Activated CD8-positive, alpha-beta memory T cell treated with anti-CD3 and anti-CD28 coated beads, Interleukin-2, amount 10 ng/mL, durations not matched to agents 7 days and 5 days (primary cell): ENCODE data around the gene TH. TPM values are rescaled to one million over a fixed set of nuclear protein-coding genes. Genes with fewer than 3 reads are reported as not detected.

Source experiments
- ATAC-seq: fragments of 150-1000 bp; cut with Tn5 transposase; one replicate; pipeline ENCODE4 v1.10.0; 2021; ENCODE audit warnings: moderate library complexity
- CTCF ChIA-PET: fragments of 350-600 bp; sonication (Branson Sonifier 250); formaldehyde crosslinking; loops from one replicate; lab custom pipeline; 2021; ENCODE audit warnings: antibody characterized with exemption; lab: Charles Lee
- DNase-seq: peaks from one replicate; pipeline ENCODE4 v3.0.0-alpha.2; 2020
- H3K27ac Mint-ChIP-seq: one replicate; pipeline ENCODE4 v1.8.0; 2021; ENCODE audit warnings: mild to moderate bottlenecking, mixed read lengths
- H3K27me3 Mint-ChIP-seq: one replicate; pipeline ENCODE4 v1.8.0; 2021; ENCODE audit warnings: mixed read lengths
- H3K36me3 Mint-ChIP-seq: one replicate; pipeline ENCODE4 v1.8.0; 2021; ENCODE audit warnings: mild to moderate bottlenecking, mixed read lengths
- H3K4me1 Mint-ChIP-seq: one replicate; pipeline ENCODE4 v1.8.0; 2021; ENCODE audit warnings: mixed read lengths
- H3K4me3 Mint-ChIP-seq: one replicate; pipeline ENCODE4 v1.8.0; 2021; ENCODE audit warnings: mild to moderate bottlenecking, moderate library complexity, mixed read lengths
- H3K9me3 Mint-ChIP-seq: one replicate; pipeline ENCODE4 v1.8.0; 2022; ENCODE audit warnings: low read depth, mixed read lengths
- total RNA-seq, 2 experiments: library from RNA; stranded (reverse); gene quantifications; one replicate each; pipeline ENCODE4 v1.2.3, GENCODE V29; 2021

TH gene
- total RNA-seq, 2 experiments from 2014 or later: not detected

DNA sequence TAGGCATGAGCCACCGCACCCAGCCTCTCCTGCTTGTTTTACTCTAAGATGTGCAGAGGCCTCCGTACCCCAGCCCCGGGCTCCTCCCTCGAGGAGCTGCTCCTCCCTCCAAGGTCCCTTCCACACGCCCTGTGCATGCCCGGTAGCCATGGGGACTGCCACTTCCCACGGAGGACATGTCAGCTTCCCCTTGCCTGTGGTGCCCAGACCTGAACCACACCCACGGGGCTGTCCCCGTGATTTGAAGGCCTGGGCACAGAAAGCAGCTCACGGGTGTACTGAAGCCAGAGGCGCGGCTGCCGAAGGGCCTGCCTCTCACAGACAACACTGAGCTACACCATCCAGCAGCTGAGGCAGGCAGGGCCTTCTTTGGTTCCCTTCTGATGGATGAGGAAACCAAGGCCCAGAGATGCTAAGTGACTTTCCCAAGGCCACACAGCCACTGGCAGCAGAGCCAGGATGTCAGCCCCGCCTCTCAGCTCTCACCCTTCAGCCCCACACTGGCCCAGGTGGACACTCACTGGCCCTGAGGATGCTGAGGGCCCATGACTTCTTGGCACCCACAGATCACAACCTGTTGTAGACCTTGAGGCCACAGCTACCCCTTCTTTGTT is 17.9 kb downstream of the TH start:
- no peak for DNase-seq
- Mint-ChIP-seq H3K27me3 (peaks cover 21% of the 10 kb centered on the region), H3K36me3 (no peaks in the 10 kb centered on the region), H3K27ac (no peak overlapping the region), H3K4me3 (no peak overlapping the region), H3K4me1 (peaks cover 3% of the 10 kb centered on the region), H3K9me3 (no peaks in the 10 kb centered on the region)
- no peak for ATAC-seq
- CTCF ChIA-PET: interaction anchor here (0.8 to 13.2 kb wide), 11 partner anchors 8 to 460 kb away, joined by 3 to 315 read pairs (median 7); partner anchors contain the start of gene SYT8

- peak; percentile 85 for DNase-seq
- Mint-ChIP-seq H3K36me3 (no peaks in the 10 kb centered on the region), H3K9me3 (no peaks in the 10 kb centered on the region), H3K27me3 (peaks cover 37% of the 10 kb centered on the region), H3K4me3 (no peak overlapping the region), H3K27ac (no peak overlapping the region), H3K4me1 (peaks cover 3% of the 10 kb centered on the region)
- CTCF ChIA-PET: interaction anchor here (0.5 to 13.2 kb wide), 57 partner anchors 8 to 512 kb away, joined by 3 to 315 read pairs (median 4); partner anchors contain the start of genes LSP1, SYT8 and TNNI2
- ATAC-seq: peak; percentile 77
Observed at GRCh38 chr11:2151500-2152257, 19.9 kb downstream of the TH start.

DNA sequence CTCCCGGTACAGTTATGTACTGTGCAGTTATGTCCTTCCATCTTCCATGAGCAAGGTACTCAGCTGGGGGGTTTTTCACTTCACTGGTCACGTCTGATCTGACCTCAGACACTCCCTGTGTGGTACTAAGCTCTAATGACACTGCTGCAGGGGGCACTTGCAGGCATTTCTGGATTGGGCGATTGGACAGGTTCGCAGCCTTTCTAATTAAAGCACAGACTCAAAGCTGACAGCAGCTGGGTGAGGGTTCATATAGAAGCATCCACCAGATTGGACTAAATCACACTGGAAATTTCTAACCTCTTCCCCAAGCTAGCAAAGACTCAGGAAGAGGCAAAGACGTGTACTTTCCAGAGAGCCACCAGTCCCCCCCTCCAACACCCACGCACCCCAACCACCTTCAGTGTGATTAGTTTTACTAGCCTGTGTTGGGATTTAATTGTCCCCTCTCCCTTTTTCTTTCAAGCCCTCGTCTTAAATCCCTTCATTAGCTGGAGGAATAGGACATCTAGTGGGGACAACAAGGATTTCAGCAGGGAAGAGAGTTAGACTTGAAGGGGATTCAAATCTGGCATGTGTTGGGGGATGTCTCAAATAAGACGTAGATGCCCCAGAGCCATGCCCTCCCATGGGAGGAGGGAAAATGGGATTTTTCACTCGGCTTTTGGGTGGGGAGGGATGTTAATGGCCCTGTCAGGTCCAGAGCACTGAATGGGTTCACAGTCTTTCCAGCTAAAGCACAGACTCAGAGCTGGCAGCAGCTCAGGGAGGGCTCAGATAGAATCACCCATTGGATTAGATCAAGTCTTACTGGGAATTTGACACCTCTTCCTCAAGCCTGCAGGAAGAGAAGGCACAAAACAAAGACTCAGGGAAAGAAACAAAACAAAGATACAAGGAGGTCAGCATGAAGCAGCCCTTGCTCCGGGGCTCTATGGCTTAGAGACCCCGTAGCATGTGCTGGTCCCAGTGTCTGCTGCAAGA is 21.5 kb downstream of the TH start:
- peaks cover 53% of the 10 kb centered on the region for H3K27me3 Mint-ChIP-seq
- H3K4me3 Mint-ChIP-seq: no peak overlapping the region
- DNase-seq (no peak), ATAC-seq (no peak)
- H3K4me1 Mint-ChIP-seq: peaks cover 3% of the 10 kb centered on the region
- no peaks in the 10 kb centered on the region for H3K9me3 Mint-ChIP-seq
- CTCF ChIA-PET: interaction anchor here (0.6 to 13.2 kb wide), 22 partner anchors 8 to 497 kb away, joined by 3 to 315 read pairs (median 12); partner anchors contain the start of genes LSP1 and SYT8
- no peak overlapping the region for H3K27ac Mint-ChIP-seq
- no peaks in the 10 kb centered on the region for H3K36me3 Mint-ChIP-seq

DNA sequence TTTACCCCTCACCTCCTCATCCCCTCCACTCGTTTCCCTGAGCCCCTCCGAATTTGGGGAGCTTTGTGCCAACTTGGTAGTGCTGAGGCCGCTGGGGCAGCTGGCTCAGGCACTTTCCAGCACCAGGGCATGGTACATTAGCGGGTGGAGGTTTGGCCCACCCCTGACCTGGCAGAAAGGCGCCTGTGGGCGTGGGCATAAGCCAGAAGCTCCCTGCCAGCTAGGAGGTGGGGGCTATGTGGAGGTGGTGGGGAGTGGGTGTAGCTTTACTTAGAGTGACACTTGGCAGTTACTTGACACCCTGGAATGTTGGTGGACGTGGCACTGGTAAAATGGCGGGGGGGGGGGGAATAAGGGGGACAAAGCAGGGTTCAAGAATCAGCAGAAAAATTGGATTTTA is 22.2 kb downstream of the TH start:
- DNase-seq (no peak), ATAC-seq (no peak)
- Mint-ChIP-seq H3K36me3 (no peaks in the 10 kb centered on the region), H3K9me3 (no peaks in the 10 kb centered on the region), H3K27ac (no peak overlapping the region), H3K27me3 (peaks cover 60% of the 10 kb centered on the region), H3K4me3 (no peak overlapping the region), H3K4me1 (peaks cover 3% of the 10 kb centered on the region)
- CTCF ChIA-PET: interaction anchor here (0.9 to 13.2 kb wide), 10 partner anchors 8 to 497 kb away, joined by 5 to 315 read pairs (median 26); partner anchors contain the start of gene SYT8

GRCh38 chr11:2148595-2148994 is 23.0 kb downstream of the TH start:
- Mint-ChIP-seq H3K27ac (no peak overlapping the region), H3K27me3 (peaks cover 67% of the 10 kb centered on the region), H3K36me3 (no peaks in the 10 kb centered on the region), H3K4me3 (no peak overlapping the region), H3K9me3 (no peaks in the 10 kb centered on the region), H3K4me1 (peaks cover 5% of the 10 kb centered on the region)
- no peak for DNase-seq
- CTCF ChIA-PET: interaction anchor here (1.0 to 13.2 kb wide), 5 partner anchors 49 to 496 kb away, joined by 3 to 315 read pairs (median 7); no protein-coding TSS in a partner anchor
- no peak for ATAC-seq

DNA sequence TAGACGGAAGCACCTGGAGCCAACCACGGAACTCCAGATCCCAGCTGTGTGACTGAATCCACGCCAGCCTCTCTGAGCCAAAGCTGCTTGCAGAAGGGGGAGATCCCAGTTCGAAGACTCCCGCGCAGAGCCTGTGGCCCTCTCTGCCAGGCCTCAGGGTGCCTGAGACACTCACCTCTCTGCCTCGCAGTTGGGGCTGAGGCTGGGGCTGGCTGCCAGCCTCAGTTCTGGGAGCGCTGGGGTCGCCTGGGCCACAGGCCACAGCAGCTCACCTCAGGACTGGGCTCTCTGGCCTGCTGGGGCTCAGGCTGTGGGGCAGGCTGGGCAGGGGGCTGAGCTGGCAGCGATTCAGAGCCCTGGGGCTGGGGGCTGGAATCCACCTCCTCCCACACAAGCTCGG is 24.2 kb downstream of the TH start:
- CTCF ChIA-PET: interaction anchor here (1.0 to 13.2 kb wide), 6 partner anchors 11 to 495 kb away, joined by 3 to 315 read pairs (median 4); no protein-coding TSS in a partner anchor
- H3K27ac Mint-ChIP-seq: no peak overlapping the region
- peaks cover 11% of the 10 kb centered on the region for H3K4me1 Mint-ChIP-seq
- H3K27me3 Mint-ChIP-seq: peaks cover 79% of the 10 kb centered on the region
- no peak overlapping the region for H3K4me3 Mint-ChIP-seq
- no peak for DNase-seq
- no peak for ATAC-seq
- H3K36me3 Mint-ChIP-seq: no peaks in the 10 kb centered on the region
- H3K9me3 Mint-ChIP-seq: no peaks in the 10 kb centered on the region

DNA sequence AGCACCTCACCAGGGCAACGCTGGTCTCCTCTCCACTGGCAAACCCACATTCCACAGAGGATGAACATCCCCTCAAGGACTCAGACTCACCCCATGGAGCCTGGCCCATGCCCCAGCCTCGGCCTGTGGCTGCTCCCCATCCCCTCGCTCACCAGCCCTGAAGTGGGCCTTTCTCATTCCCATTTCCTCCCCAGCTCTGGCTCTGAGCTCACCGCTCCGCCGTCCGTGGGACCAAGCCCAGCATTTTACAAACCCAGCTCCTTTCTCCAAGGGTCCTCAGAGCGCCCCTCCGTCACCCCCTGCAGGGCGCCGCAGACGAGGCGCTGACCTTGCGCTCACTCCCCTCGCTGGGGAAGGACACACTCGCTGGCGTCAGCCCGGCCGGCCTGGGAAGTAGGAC is 25.6 kb downstream of the TH start:
- peaks cover 89% of the 10 kb centered on the region for H3K27me3 Mint-ChIP-seq
- CTCF ChIA-PET: interaction anchor here (1.0 to 13.2 kb wide), 4 partner anchors 8 to 493 kb away, joined by 3 to 315 read pairs (median 3); no protein-coding TSS in a partner anchor

DNA sequence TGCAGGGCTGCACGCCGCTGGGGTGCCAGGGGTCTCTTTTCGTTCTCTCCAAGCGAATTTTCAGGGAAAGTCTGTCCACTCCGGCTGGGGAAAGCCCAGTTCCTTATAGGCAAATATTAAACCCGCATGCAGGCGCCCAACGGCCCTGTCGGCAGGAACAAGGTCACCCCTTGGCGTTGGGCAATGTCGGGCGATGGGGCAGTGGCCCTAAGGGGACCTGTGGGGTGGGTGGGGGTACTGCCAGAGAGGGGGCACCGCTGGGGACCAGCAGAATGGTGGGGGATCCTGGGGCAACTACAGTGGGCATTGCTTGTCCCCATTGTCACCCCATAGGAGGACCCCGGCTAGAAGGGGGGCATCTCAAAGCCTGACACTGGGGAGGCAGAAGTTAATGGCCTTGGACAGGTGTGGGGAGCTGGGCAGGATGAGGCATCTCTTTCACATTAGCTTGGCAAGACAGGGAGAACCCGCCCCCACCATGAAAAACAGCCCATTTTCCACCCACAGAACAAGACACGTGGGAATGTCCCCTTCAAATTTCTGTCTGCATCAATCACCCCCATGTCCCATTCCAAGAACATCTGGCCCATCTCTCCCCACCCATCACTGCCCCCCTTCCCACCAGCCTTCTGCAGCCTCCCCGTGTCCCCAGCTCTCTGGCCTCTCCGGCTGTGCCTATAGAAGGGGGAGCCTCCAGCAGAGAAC is 26.9 kb downstream of the TH start:
- CTCF ChIA-PET: interaction anchor here (1.0 to 13.2 kb wide), 3 partner anchors 9 to 451 kb away, joined by 3 to 315 read pairs (median 3); no protein-coding TSS in a partner anchor
- Mint-ChIP-seq H3K27me3 (peaks cover 85% of the 10 kb centered on the region), H3K4me1 (peaks cover 11% of the 10 kb centered on the region), H3K9me3 (no peaks in the 10 kb centered on the region), H3K4me3 (no peak overlapping the region), H3K36me3 (no peaks in the 10 kb centered on the region), H3K27ac (no peak overlapping the region)
- no peak for DNase-seq
- ATAC-seq: no peak

More for the DNA sequence above, 25.6 kb downstream of the TH start:
- DNase-seq (no peak), ATAC-seq (no peak)
- H3K4me1 Mint-ChIP-seq: peaks cover 11% of the 10 kb centered on the region
- H3K4me3 Mint-ChIP-seq: no peak overlapping the region
- no peaks in the 10 kb centered on the region for H3K9me3 Mint-ChIP-seq
- H3K36me3 Mint-ChIP-seq: no peaks in the 10 kb centered on the region
- no peak overlapping the region for H3K27ac Mint-ChIP-seq

- H3K27me3 Mint-ChIP-seq: peaks cover 83% of the 10 kb centered on the region
- CTCF ChIA-PET: interaction anchor here (1.0 to 13.2 kb wide), 3 partner anchors 8 to 450 kb away, joined by 3 to 315 read pairs (median 33); no protein-coding TSS in a partner anchor
- ATAC-seq: no peak
- no peak overlapping the region for H3K27ac Mint-ChIP-seq
- DNase-seq: no peak
- H3K9me3 Mint-ChIP-seq: no peaks in the 10 kb centered on the region
- H3K4me1 Mint-ChIP-seq: peaks cover 11% of the 10 kb centered on the region
- no peak overlapping the region for H3K4me3 Mint-ChIP-seq
- H3K36me3 Mint-ChIP-seq: no peaks in the 10 kb centered on the region
Observed at GRCh38 chr11:2143799-2144543, 27.6 kb downstream of the TH start.

DNA sequence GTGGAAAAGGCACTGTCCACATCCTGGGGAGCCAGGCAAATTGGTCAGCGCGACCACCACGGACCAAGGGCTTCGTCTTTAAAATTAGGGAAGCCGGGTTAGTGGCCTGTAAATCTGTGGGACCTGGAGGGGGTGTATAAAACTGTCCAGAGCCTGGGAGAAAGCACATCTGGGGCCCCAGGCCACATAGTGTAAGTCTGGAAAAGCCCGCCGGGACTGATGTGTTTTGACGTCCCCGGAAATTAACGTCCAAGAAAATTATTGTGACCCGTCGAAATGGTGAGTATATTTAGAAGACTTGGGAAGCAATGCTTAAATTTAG is 28.2 kb downstream of the TH start:
- H3K27ac Mint-ChIP-seq: no peak overlapping the region
- no peaks in the 10 kb centered on the region for H3K36me3 Mint-ChIP-seq
- H3K4me3 Mint-ChIP-seq: no peak overlapping the region
- peaks cover 12% of the 10 kb centered on the region for H3K4me1 Mint-ChIP-seq
- H3K9me3 Mint-ChIP-seq: no peaks in the 10 kb centered on the region
- CTCF ChIA-PET: interaction anchor here (4.4 to 13.2 kb wide), 2 partner anchors 9 to 106 kb away, joined by 33 to 315 read pairs; no protein-coding TSS in a partner anchor
- H3K27me3 Mint-ChIP-seq: peaks cover 79% of the 10 kb centered on the region
- DNase-seq (no peak), ATAC-seq (no peak)

- Mint-ChIP-seq H3K36me3 (no peaks in the 10 kb centered on the region), H3K27me3 (peaks cover 76% of the 10 kb centered on the region), H3K4me3 (no peak overlapping the region), H3K4me1 (peaks cover 14% of the 10 kb centered on the region), H3K27ac (no peak overlapping the region), H3K9me3 (no peaks in the 10 kb centered on the region)
- ATAC-seq (peak; percentile 48), DNase-seq (no peak)
- CTCF ChIA-PET: interaction anchor here (2.0 to 13.2 kb wide), 3 partner anchors 10 to 490 kb away, joined by 5 to 315 read pairs (median 33); no protein-coding TSS in a partner anchor
Observed at GRCh38 chr11:2142762-2143202, 28.8 kb downstream of the TH start.
